ENCODE data around the gene MGAT5B. TPM values are rescaled to one million over a fixed set of nuclear protein-coding genes. Genes with fewer than 3 reads are reported as not detected.

The MGAT5B gene
- total and polyA plus RNA-seq, 10 of the 15 experiments (the other 5 are each of a cell fraction or from before 2014, with no cell fraction given) = 0.13 TPM; not detected in 9

GRCh38 chr17:76820039-76820438, 48.2 kb upstream of the MGAT5B start (continued):
- no peak for TF ChIP-seq ZNF217 (IDR thresholded peaks at IDR 0.05)
- TF ChIP-seq RFX5 (IDR thresholded peaks at IDR 0.05; ENCODE audit: low read depth, low read length) = no peak
- no peak for TF ChIP-seq TCF3 (IDR thresholded peaks at IDR 0.05; ENCODE audit: borderline replicate concordance, insufficient read depth, low read depth, low read length)
- TF ChIP-seq NBN (IDR thresholded peaks at IDR 0.05) = no peak
- TF ChIP-seq MYB (IDR thresholded peaks at IDR 0.05; ENCODE audit: borderline replicate concordance, low read depth, low read length) = no peak
- TF ChIP-seq E2F8 (IDR thresholded peaks at IDR 0.05; ENCODE audit: low read depth, partially characterized antibody) = no peak
- no peak for TF ChIP-seq NFIC (IDR thresholded peaks at IDR 0.05; ENCODE audit: low read depth, low read length)
- TF ChIP-seq FOS (IDR thresholded peaks at IDR 0.05; ENCODE audit: borderline replicate concordance, extremely low read depth, insufficient read length) = no peak
- TF ChIP-seq SMARCA5 (IDR thresholded peaks at IDR 0.05) = no peak
- no peak for TF ChIP-seq NKRF (conservative IDR thresholded peaks at IDR 0.05)
- TF ChIP-seq PAX5 (IDR thresholded peaks at IDR 0.05; ENCODE audit: borderline replicate concordance, low read depth, low read length) = no peak
- no peak for TF ChIP-seq MAX (IDR thresholded peaks at IDR 0.05; ENCODE audit: low read depth, low read length)
- TF ChIP-seq NR2F1 (conservative IDR thresholded peaks at IDR 0.05) = no peak
- TF ChIP-seq BMI1 (IDR thresholded peaks at IDR 0.05; ENCODE audit: borderline replicate concordance) = no peak
- no peak for TF ChIP-seq WRNIP1 (IDR thresholded peaks at IDR 0.05; ENCODE audit: borderline replicate concordance, low read depth, low read length)
- TF ChIP-seq IKZF2 (IDR thresholded peaks at IDR 0.05) = no peak
- TF ChIP-seq PKNOX1 (IDR thresholded peaks at IDR 0.05) = no peak
- TF ChIP-seq DPF2 (IDR thresholded peaks at IDR 0.05) = no peak
- TF ChIP-seq SIX5 (IDR thresholded peaks at IDR 0.05; ENCODE audit: low read depth, low read length, severe bottlenecking) = no peak
- TF ChIP-seq IKZF1 (conservative IDR thresholded peaks at IDR 0.05) = no peak
- no peak for TF ChIP-seq ZNF622 (IDR thresholded peaks at IDR 0.05)
- no peak for TF ChIP-seq JUNB (IDR thresholded peaks at IDR 0.05)
- TF ChIP-seq SREBF1 (IDR thresholded peaks at IDR 0.05; ENCODE audit: low read length) = no peak
- no peak for TF ChIP-seq MTA2 (IDR thresholded peaks at IDR 0.05; ENCODE audit: low read depth)
- TF ChIP-seq RELA (IDR thresholded peaks at IDR 0.05; ENCODE audit: borderline replicate concordance, partially characterized antibody) = no peak
- no peak for TF ChIP-seq BCL11A (IDR thresholded peaks at IDR 0.05; ENCODE audit: low read depth, low read length)
- TF ChIP-seq BCL3 (IDR thresholded peaks at IDR 0.05; ENCODE audit: borderline replicate concordance, insufficient read depth, low read depth, low read length, poor library complexity, severe bottlenecking) = no peak
- no peak for TF ChIP-seq ATF7 (IDR thresholded peaks at IDR 0.05; ENCODE audit: low read depth)
